CD4-positive, alpha-beta memory T cell (primary cell): Measurements from ENCODE around the gene CUL4A. TPM values are rescaled to one million over a fixed set of nuclear protein-coding genes. Genes with fewer than 3 reads are reported as not detected.
A peak's percentile ranks its signal among the peaks of the same experiment; 100 is the strongest.
"Not testable (repeated sequence)": the region's sequence is repeated elsewhere in the genome, so short reads cannot be mapped to it uniquely, and the experiment has no call there.

Experiments used
- CTCF ChIA-PET: fragments of 350-600 bp; sonication (Branson Sonifier 250); formaldehyde crosslinking; loops from one replicate; lab custom pipeline; 2021; ENCODE audit warnings: inconsistent platforms; ENCODE audit not compliant: partially characterized antibody; lab: Charles Lee
- POLR2A ChIA-PET: fragments of 350-600 bp; sonication (Branson Sonifier 250); formaldehyde crosslinking; loops from one replicate; lab custom pipeline; 2021; ENCODE audit not compliant: partially characterized antibody; lab: Charles Lee
- DNase-seq, 5 donors: peaks; one replicate each; pipeline versions ENCODE4 v3.0.0 to v3.0.0-alpha.2; 2020 to 2022; ENCODE audit warnings: mixed read lengths in 1 of 5
- H3K27ac ChIP-seq: one replicate; pipeline ENCODE4 v1.7.0; 2013; ENCODE audit warnings: low read depth, low read length
- H3K27me3 ChIP-seq: 2 replicates; pipeline ENCODE4 v1.7.0; 2013; ENCODE audit warnings: mild to moderate bottlenecking, low read length, moderate library complexity; ENCODE audit not compliant: insufficient read depth
- H3K36me3 ChIP-seq: 2 replicates; pipeline ENCODE4 v1.7.0; 2013; ENCODE audit warnings: mild to moderate bottlenecking, low read length, moderate library complexity; ENCODE audit not compliant: insufficient read depth
- H3K4me1 ChIP-seq: 2 replicates; pipeline ENCODE4 v1.7.0; 2013; ENCODE audit warnings: mild to moderate bottlenecking, low read length, moderate library complexity; ENCODE audit not compliant: insufficient read depth
- H3K4me3 ChIP-seq, 2 donors: one replicate each; pipeline ENCODE4 v1.7.0; 2013; ENCODE audit warnings: low read length in 2 of 2, mild to moderate bottlenecking in 1 of 2
- H3K9me3 ChIP-seq, 2 donors: one replicate each; pipeline ENCODE4 v1.7.0; 2013; ENCODE audit warnings: low read length in 2 of 2, control low read depth in 1 of 2; ENCODE audit not compliant: control insufficient read depth in 1 of 2
- H3K27ac Mint-ChIP-seq, 7 donors: one replicate each; pipeline ENCODE4 v1.8.0; 2020 to 2021; ENCODE audit warnings: mixed read lengths in 7 of 7, mild to moderate bottlenecking in 6 of 7, inconsistent platforms in 3 of 7, moderate library complexity in 3 of 7
- H3K27me3 Mint-ChIP-seq, 2 donors: one replicate each; pipeline ENCODE4 v1.8.0; 2020 to 2021; ENCODE audit warnings: mixed read lengths in 2 of 2
- H3K36me3 Mint-ChIP-seq, 2 donors: one replicate each; pipeline ENCODE4 v1.8.0; 2020 to 2021; ENCODE audit warnings: mixed read lengths in 2 of 2, inconsistent platforms in 1 of 2, mild to moderate bottlenecking in 1 of 2
- H3K4me1 Mint-ChIP-seq, 4 donors: one replicate each; pipeline ENCODE4 v1.8.0; 2020 to 2021; ENCODE audit warnings: mixed read lengths in 4 of 4, mild to moderate bottlenecking in 1 of 4
- H3K4me3 Mint-ChIP-seq, 8 donors: one replicate each; pipeline ENCODE4 v1.8.0; 2020 to 2021; ENCODE audit warnings: mixed read lengths in 8 of 8, mild to moderate bottlenecking in 7 of 8, moderate library complexity in 6 of 8, inconsistent platforms in 3 of 8
- H3K9me3 Mint-ChIP-seq, 8 donors: one replicate each; pipeline ENCODE4 v1.8.0; 2020 to 2021; ENCODE audit warnings: mixed read lengths in 8 of 8, mild to moderate bottlenecking in 5 of 8, inconsistent platforms in 3 of 8, moderate library complexity in 1 of 8
- intact Hi-C: fragments of 100-400 bp; cut with micrococcal nuclease; formaldehyde crosslinking; loops from one replicate; pipeline ENCODE4 v1.15.1; 2023
- polyA plus RNA-seq, 2 donors: library from polyadenylated mRNA; unstranded; fragments of 300-500 nt; fragmentation: Illumina TruSeq; gene quantifications; one replicate each; pipeline ENCODE4 v1.2.3, GENCODE V29; 2021
- total RNA-seq, 2 experiments: library from RNA; stranded (reverse); gene quantifications; one replicate each; pipeline ENCODE4 v1.2.3, GENCODE V29; 2021

Gene CUL4A
- total RNA-seq: 10 to 100 TPM; 75.5 to 80.0 TPM
- 10 to 100 TPM; 59.8 to 72.8 TPM for polyA plus RNA-seq

DNA sequence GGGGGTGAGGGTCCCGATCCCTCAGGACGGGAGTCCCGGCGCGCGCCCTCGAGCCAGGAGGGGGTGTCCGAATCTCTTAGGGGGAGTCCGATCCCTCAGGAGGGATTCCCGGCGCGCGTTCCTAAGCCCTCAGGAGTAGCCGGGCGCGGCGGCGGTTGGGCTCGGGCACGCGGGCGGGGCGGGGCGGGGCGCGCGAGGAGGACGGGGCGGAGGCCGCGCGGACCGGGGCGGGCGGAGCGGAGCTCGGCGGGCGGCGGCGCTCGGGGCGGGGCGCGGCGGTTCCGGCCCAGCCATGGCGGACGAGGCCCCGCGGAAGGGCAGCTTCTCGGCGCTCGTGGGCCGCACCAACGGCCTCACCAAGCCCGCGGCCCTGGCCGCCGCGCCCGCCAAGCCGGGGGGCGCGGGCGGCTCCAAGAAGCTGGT, at the start of gene CUL4A:
CUL4A (plus strand) TSS at position 278 of the 423 bp plus-strand sequence; CDS start at position 293, 15 bp downstream.
- peak within 1 kb of the TSS; percentile 89 for H3K27ac ChIP-seq
- ChIA-PET CTCF (interaction anchor here (1.2 to 2.5 kb wide), 3 partner anchors 25 to 56 kb away, joined by 3 to 8 read pairs (median 3); no protein-coding TSS in a partner anchor), POLR2A (interaction anchor here (0.9 to 4.5 kb wide), 27 partner anchors 8 to 281 kb away, joined by 3 to 66 read pairs (median 5); partner anchors contain the start of genes DCUN1D2, LAMP1 and MCF2L)
- Mint-ChIP-seq H3K9me3 (peaks cover 0 to 3% (median 0%) of the 10 kb centered on the region in 8 donors), H3K27ac (peak within 1 kb of the TSS; percentile 83 to 97 (median 91)), H3K4me1 (peaks cover 37 to 60% (median 57%) of the 10 kb centered on the region in 4 donors), H3K36me3 (peaks cover 21 to 45% of the 10 kb centered on the region in 2 donors), H3K27me3 (no peaks in the 10 kb centered on the region), H3K4me3 (peak within 1 kb of the TSS; percentile 83 to 93 (median 90))
- H3K36me3 ChIP-seq: peaks cover 3% of the 10 kb centered on the region
- peaks cover 78% of the 10 kb centered on the region for H3K4me1 ChIP-seq
- intact Hi-C loops: loop anchor here (2.0 to 5.0 kb wide), 3 partner anchors 25 to 239 kb away; no protein-coding TSS in a partner anchor
- H3K27me3 ChIP-seq: no peaks in the 10 kb centered on the region
- no peaks in the 10 kb centered on the region for H3K9me3 ChIP-seq
- H3K4me3 ChIP-seq: peak within 1 kb of the TSS; percentile 73 to 80
- peak; percentile 58 to 72 (median 70) for DNase-seq

DNA sequence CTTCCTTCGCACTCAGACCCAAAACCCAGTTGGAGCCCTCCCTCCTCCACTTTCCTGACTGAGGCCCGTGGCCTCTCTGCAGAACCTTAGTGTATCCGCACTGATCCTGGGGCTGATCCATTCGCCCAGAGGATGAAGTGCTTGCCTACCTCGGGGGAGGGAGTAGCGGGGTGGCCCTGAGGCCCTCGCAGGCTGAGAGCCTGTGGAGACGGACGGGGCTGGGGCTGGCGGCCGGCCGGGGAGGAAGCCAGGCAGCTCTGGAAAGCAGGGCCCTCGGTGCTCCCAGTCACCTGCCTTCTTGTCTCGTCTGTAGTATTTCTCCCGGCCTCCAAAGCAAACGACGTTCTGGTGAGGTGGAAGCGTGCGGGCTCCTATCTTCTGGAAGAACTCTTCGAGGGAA, 49.7 kb upstream of the CUL4A start:
- Mint-ChIP-seq H3K36me3 (peaks cover 0 to 1% of the 10 kb centered on the region in 2 donors), H3K27ac (peak overlapping the region in 3 of 7 donors; percentile 4 to 76 (median 70)), H3K4me1 (peaks cover 14 to 44% (median 30%) of the 10 kb centered on the region in 4 donors), H3K27me3 (no peaks in the 10 kb centered on the region), H3K4me3 (peak overlapping the region in 1 of 8 donors; percentile 8), H3K9me3 (peaks cover 0 to 26% (median 2%) of the 10 kb centered on the region in 8 donors)
- Histone ChIP-seq H3K36me3 (no peaks in the 10 kb centered on the region), H3K4me3 (no peak overlapping the region), H3K4me1 (peaks cover 24% of the 10 kb centered on the region), H3K27ac (no peak overlapping the region), H3K9me3 (no peaks in the 10 kb centered on the region), H3K27me3 (no peaks in the 10 kb centered on the region)
- no peak for DNase-seq
- ChIA-PET CTCF (no interaction called here), POLR2A (interaction anchor here (1.3 kb wide), 2 partner anchors 49 to 50 kb away, joined by 3 read pairs; partner anchors contain the start of genes CUL4A and PCID2)
- intact Hi-C loops: no loop called here

DNA sequence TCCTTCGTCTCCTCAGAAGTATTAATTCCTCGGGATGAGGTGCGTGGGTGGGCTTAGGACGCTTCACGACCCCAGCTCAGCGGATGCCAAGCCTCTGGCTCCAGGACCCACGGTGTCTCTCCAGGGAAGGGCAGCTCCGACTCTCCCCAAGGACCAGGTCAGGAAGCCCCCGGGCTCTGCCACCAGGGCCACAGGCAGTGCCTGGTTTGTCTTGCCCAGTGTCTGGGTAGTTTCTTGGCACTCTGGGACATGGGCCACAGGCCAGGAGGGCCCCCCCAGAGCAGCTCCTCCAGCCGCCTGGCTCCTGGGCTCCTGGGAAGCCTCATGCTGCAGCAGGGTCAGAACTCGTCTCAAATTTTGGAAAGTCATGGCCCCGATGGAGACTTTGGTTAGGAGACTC, 48.4 kb upstream of the CUL4A start:
- H3K36me3 ChIP-seq: no peaks in the 10 kb centered on the region
- H3K27me3 Mint-ChIP-seq: no peaks in the 10 kb centered on the region
- H3K27ac ChIP-seq: peak overlapping the region; percentile 15
- H3K27me3 ChIP-seq: no peaks in the 10 kb centered on the region
- H3K27ac Mint-ChIP-seq: peak overlapping the region in 5 of 7 donors; percentile 49 to 90 (median 76)
- ChIA-PET POLR2A (interaction anchor here (0.7 to 1.0 kb wide), 2 partner anchors 9 to 48 kb away, joined by 3 read pairs; partner anchors contain the start of genes CUL4A and PCID2), CTCF (no interaction called here)
- no peaks in the 10 kb centered on the region for H3K36me3 Mint-ChIP-seq
- peak overlapping the region in 6 of 8 donors; percentile 33 to 61 (median 50) for H3K4me3 Mint-ChIP-seq
- intact Hi-C loops: no loop called here
- H3K4me1 Mint-ChIP-seq: peaks cover 16 to 41% (median 29%) of the 10 kb centered on the region in 4 donors
- DNase-seq: no peak
- H3K4me1 ChIP-seq: peaks cover 24% of the 10 kb centered on the region
- H3K9me3 ChIP-seq: no peaks in the 10 kb centered on the region
- no peak overlapping the region for H3K4me3 ChIP-seq
- H3K9me3 Mint-ChIP-seq: peaks cover 0 to 13% (median 0%) of the 10 kb centered on the region in 8 donors

DNA sequence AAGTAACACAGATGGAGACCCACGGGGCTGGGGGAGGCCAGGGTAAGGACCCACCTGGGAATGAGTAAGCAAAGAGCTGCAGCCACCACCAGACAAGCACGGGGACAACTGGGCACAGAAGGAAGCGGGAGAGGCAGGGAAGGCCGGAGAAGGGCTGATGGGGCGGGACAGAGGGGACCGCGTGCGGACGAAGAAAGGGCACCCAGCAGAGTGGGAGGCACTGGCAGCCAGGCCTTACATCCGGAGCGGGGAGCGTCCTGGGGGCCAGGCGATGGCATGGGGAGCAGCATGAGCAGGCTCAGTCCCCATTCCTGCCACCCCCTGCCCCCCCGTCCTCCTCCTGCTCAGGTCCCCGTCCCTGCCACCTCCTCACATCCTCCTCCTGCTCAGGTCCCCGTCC, 48.0 kb upstream of the CUL4A start:
- no peaks in the 10 kb centered on the region for H3K27me3 Mint-ChIP-seq
- Histone ChIP-seq H3K27me3 (no peaks in the 10 kb centered on the region), H3K36me3 (no peaks in the 10 kb centered on the region), H3K27ac (peak overlapping the region; percentile 15), H3K4me3 (no peak overlapping the region), H3K4me1 (peaks cover 24% of the 10 kb centered on the region), H3K9me3 (no peaks in the 10 kb centered on the region)
- CTCF ChIA-PET: no interaction called here
- no peak for DNase-seq
- intact Hi-C loops: no loop called here
- H3K27ac Mint-ChIP-seq: peak overlapping the region in 5 of 7 donors; percentile 49 to 90 (median 76)
- H3K4me3 Mint-ChIP-seq: peak overlapping the region in 7 of 8 donors; percentile 33 to 73 (median 54)
- H3K36me3 Mint-ChIP-seq: no peaks in the 10 kb centered on the region
- POLR2A ChIA-PET: interaction anchor here (0.7 kb wide), 1 partner anchor 48 kb away, joined by 3 read pairs; the partner anchor contains the start of genes CUL4A and PCID2
- peaks cover 16 to 42% (median 31%) of the 10 kb centered on the region in 4 donors for H3K4me1 Mint-ChIP-seq
- H3K9me3 Mint-ChIP-seq: peaks cover 0 to 12% (median 0%) of the 10 kb centered on the region in 8 donors

DNA sequence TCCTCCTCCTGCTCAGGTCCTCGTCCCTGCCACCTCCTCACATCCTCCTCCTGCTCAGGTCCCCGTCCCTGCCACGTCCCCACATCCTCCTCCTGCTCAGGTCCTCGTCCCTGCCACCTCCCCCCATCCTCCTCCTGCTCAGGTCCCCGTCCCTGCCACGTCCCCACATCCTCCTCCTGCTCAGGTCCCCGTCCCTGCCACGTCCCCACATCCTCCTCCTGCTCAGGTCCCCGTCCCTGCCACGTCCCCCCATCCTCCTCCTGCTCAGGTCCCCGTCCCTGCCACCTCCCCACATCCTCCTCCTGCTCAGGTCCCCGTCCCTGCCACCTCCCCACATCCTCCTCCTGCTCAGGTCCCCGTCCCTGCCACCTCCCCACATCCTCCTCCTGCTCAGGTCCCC, 47.4 kb upstream of the CUL4A start:
- Mint-ChIP-seq H3K4me1 (peaks cover 15 to 44% (median 31%) of the 10 kb centered on the region in 4 donors), H3K9me3 (peaks cover 0 to 10% (median 0%) of the 10 kb centered on the region in 8 donors)
- DNase-seq, H3K27ac ChIP-seq, H3K4me3 ChIP-seq, H3K27ac Mint-ChIP-seq, POLR2A ChIA-PET, H3K36me3 Mint-ChIP-seq, H3K27me3 Mint-ChIP-seq, CTCF ChIA-PET, H3K4me3 Mint-ChIP-seq, intact Hi-C loops, H3K9me3 ChIP-seq, H3K27me3 ChIP-seq, H3K36me3 ChIP-seq: not testable (repeated sequence)
- peaks cover 24% of the 10 kb centered on the region for H3K4me1 ChIP-seq

DNA sequence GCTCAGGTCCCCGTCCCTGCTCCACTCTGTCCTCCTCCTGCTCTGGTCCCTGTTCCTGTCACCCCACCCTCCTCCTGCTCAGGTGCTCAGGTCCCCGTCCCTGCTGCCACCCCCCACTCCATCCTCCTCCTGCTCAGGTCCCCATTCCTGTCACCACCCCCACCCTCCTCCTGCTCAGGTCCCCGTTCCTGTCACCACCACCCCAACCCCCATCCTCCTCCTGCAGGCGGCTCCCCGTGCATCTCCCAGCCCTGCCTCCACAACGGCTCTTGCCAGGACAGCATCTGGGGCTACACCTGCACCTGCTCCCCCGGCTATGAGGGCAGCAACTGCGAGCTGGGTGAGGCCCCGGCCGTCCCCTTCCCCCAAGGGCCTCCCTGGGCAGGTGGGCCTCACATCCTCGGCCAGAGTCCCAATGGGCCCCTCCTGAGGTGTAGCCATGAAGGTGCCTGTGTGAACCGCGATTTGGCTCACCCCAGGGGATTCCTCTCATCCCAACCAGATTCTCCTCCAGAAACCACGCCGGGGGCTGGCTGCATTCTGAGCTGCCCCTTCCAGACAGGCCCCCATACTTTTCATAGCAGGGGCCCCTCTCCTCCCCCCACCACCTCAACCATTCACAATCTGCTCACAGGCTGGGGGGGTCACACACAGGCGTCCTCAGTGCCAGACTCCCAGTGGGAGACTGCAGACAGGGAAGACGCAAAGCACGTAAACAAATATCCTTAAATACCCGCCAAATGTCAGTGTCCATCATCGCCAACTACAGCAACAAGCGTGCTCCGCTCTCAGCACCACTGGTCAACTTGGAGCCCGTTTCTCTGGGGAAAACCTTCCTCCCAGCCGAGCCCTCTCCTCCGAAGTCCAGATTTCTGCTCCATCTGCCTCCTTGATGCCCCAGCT, 46.4 kb upstream of the CUL4A start:
- H3K27me3 Mint-ChIP-seq: no peaks in the 10 kb centered on the region
- H3K4me3 Mint-ChIP-seq: peak overlapping the region in 5 of 8 donors; percentile 45 to 68 (median 62)
- Histone ChIP-seq H3K9me3 (no peaks in the 10 kb centered on the region), H3K4me1 (peaks cover 24% of the 10 kb centered on the region), H3K4me3 (no peak overlapping the region), H3K36me3 (no peaks in the 10 kb centered on the region), H3K27me3 (no peaks in the 10 kb centered on the region), H3K27ac (peak overlapping the region; percentile 25)
- H3K4me1 Mint-ChIP-seq: peaks cover 13 to 44% (median 31%) of the 10 kb centered on the region in 4 donors
- peaks cover 4 to 5% of the 10 kb centered on the region in 2 donors for H3K36me3 Mint-ChIP-seq
- H3K27ac Mint-ChIP-seq: peak overlapping the region in 6 of 7 donors; percentile 15 to 90 (median 67)
- ChIA-PET CTCF (no interaction called here), POLR2A (interaction anchor here (0.7 to 2.4 kb wide), 3 partner anchors 20 to 46 kb away, joined by 3 to 14 read pairs (median 4); partner anchors contain the start of genes CUL4A and PCID2)
- peak in 2 of 5 donors; percentile 44 to 66 for DNase-seq
- intact Hi-C loops: no loop called here
- H3K9me3 Mint-ChIP-seq: peaks cover 0 to 13% (median 3%) of the 10 kb centered on the region in 8 donors
